ENCODE measurements around the gene HOXD13.

- TF ChIP-seq POLR2A (IDR thresholded peaks at IDR 0.05) = no peak
- no peak for TF ChIP-seq CTCF (IDR thresholded peaks at IDR 0.05 in 4 of 5, conservative IDR thresholded peaks at IDR 0.05 in 1 of 5)
Observed at GRCh38 chr2:176078541-176079284, 13.8 kb upstream of the HOXD13 start.

All from gastrocnemius medialis (tissue), 4 donors.